Activated CD8-positive, alpha-beta T cell treated with anti-CD3 and anti-CD28 coated beads, Interleukin-2, amount 10 ng/mL, durations not matched to agents 7 days and 5 days (primary cell): ENCODE results near the gene FAM118B. TPM values are rescaled to one million over a fixed set of nuclear protein-coding genes. Genes with fewer than 3 reads are reported as not detected.

Experiments
- ATAC-seq: fragments of 150-1000 bp; cut with Tn5 transposase; one replicate; pipeline ENCODE4 v1.10.0; 2021; ENCODE audit warnings: moderate library complexity
- CTCF ChIA-PET: fragments of 350-600 bp; sonication (Branson Sonifier 250); formaldehyde crosslinking; loops from one replicate; lab custom pipeline; 2021; ENCODE audit warnings: antibody characterized with exemption; lab: Charles Lee
- POLR2A ChIA-PET: fragments of 350-600 bp; sonication (Branson Sonifier 250); formaldehyde crosslinking; loops from one replicate; lab custom pipeline; 2021; ENCODE audit warnings: antibody characterized with exemption; lab: Charles Lee
- DNase-seq: peaks from one replicate; pipeline ENCODE4 v3.0.0-alpha.2; 2020
- H3K27ac Mint-ChIP-seq: one replicate; pipeline ENCODE4 v1.8.0; 2021; ENCODE audit warnings: mild to moderate bottlenecking, mixed read lengths
- H3K27me3 Mint-ChIP-seq: one replicate; pipeline ENCODE4 v1.8.0; 2021; ENCODE audit warnings: low read depth, mixed read lengths
- H3K36me3 Mint-ChIP-seq: one replicate; pipeline ENCODE4 v1.8.0; 2021; ENCODE audit warnings: low read depth, mixed read lengths
- H3K4me1 Mint-ChIP-seq: one replicate; pipeline ENCODE4 v1.8.0; 2021; ENCODE audit warnings: low read depth, mixed read lengths
- H3K4me3 Mint-ChIP-seq: one replicate; pipeline ENCODE4 v1.8.0; 2021; ENCODE audit warnings: mild to moderate bottlenecking, mixed read lengths
- H3K9me3 Mint-ChIP-seq: one replicate; pipeline ENCODE4 v1.8.0; 2022; ENCODE audit warnings: mixed read lengths; ENCODE audit not compliant: insufficient read depth
- total RNA-seq, 2 experiments: library from RNA; stranded (reverse); gene quantifications; one replicate each; pipeline ENCODE4 v1.2.3, GENCODE V29; 2021

Gene FAM118B
- total RNA-seq, 2 experiments from 2014 or later = 11.8 to 12.8 TPM

DNA sequence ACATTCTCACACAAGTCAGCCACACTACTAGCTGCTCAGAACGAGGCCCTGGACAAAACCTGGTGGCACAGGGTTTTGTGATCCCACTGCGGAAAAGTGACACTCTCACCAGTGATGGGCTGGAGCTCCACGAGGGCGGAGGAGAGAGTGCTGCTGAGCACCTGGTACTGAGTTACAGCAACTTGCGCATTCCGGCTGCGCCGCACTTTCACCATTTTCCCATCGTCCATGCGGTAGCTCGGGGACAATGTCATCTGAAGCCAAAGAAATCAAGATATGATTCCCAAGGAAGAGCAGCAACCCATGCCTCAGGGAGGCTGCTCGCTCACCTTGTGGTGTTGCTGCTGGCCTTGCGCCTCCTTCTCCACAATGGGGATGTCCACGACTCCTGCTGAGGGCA is 6.2 kb upstream of the FAM118B start:
- Mint-ChIP-seq H3K4me1 (peaks cover 7% of the 10 kb centered on the region), H3K4me3 (no peak overlapping the region), H3K27ac (no peak overlapping the region), H3K9me3 (no peaks in the 10 kb centered on the region), H3K27me3 (no peaks in the 10 kb centered on the region), H3K36me3 (peaks cover 59% of the 10 kb centered on the region)
- ChIA-PET CTCF (interaction anchor here (1.1 kb wide), 2 partner anchors 12 to 282 kb away, joined by 3 to 4 read pairs; no protein-coding TSS in a partner anchor), POLR2A (no interaction called here)
- DNase-seq (no peak), ATAC-seq (no peak)

DNA sequence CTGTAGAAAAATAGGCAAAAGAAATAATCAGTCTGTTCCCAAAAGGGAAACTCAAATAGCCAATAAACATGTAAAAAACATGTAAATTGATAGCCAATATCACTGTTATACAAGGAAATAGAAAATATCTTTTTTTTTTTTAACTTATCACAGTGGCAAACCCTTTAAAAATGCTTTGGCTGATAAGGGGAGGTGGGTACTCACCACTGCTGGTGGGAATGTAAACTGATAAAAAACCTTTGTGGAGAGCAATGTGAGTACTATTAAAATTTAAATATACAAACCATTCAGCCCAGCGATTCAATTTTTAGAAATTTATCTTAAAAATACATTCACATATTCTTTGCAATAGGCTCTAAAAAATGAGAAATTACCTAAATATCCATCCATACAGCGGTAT is 3.7 kb upstream of the FAM118B start:
- H3K4me3 Mint-ChIP-seq = no peak overlapping the region
- H3K9me3 Mint-ChIP-seq = no peaks in the 10 kb centered on the region
- H3K4me1 Mint-ChIP-seq = peaks cover 25% of the 10 kb centered on the region
- H3K27me3 Mint-ChIP-seq = no peaks in the 10 kb centered on the region
- ATAC-seq (no peak), DNase-seq (no peak)
- CTCF ChIA-PET = no interaction called here
- no peak overlapping the region for H3K27ac Mint-ChIP-seq
- H3K36me3 Mint-ChIP-seq = peaks cover 50% of the 10 kb centered on the region
- POLR2A ChIA-PET = no interaction called here

DNA sequence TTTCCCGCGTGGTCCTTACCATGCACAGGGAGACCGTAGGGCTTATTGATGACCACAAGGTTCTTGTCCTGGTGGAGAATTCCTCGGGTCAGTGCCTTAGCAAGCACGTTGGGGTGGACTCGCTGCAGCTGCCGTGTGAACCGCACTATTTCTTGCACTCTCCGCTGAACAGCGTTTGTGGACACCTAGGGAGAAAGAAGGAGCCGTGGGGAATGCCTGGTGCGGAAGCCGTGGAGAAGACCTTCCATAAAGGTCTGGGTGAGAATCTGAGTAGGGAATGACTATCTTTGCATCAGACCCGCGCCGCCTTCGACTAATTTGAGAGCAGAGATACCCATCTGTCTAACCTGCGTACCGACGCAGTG is 729 bp upstream of the FAM118B start:
- DNase-seq (no peak), ATAC-seq (no peak)
- ChIA-PET CTCF (no interaction called here), POLR2A (interaction anchor here (0.6 to 2.2 kb wide), 5 partner anchors 10 to 323 kb away, joined by 3 to 8 read pairs (median 3); partner anchors contain the start of gene HYLS1)
- no peaks in the 10 kb centered on the region for H3K27me3 Mint-ChIP-seq
- peaks cover 30% of the 10 kb centered on the region for H3K4me1 Mint-ChIP-seq
- peak overlapping the region; percentile 98 for H3K4me3 Mint-ChIP-seq
- H3K27ac Mint-ChIP-seq = peak overlapping the region; percentile 93
- peaks cover 30% of the 10 kb centered on the region for H3K36me3 Mint-ChIP-seq
- H3K9me3 Mint-ChIP-seq = no peaks in the 10 kb centered on the region

DNA sequence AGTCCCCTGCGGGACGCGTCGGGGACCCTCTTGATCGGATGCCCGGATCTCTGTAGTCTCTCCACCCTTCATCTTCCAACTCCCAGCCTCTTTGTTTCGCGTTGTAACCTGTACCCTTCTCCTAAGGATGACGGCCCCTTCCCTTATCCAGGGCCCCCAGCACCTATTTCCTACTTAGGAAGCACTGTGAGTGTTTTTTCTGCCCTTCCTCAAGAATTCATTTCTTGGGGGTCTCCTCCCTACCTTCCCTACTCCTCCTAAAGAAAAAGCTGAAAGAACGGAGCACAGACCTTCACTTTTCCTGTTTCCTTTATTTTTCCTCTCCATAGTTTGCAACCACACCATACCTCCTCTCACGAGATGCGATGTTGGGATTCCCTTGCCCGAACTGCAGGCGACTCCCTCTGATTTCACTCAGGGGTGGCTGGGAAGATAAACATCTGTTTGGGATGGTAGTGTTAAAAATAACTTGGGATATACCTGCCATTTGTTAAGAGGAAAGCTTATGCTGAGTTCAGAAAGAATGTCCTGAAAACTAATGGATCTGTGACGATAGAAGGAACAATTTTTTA is 593 bp downstream of the FAM118B start:
- peak overlapping the region; percentile 98 for H3K4me3 Mint-ChIP-seq
- H3K4me1 Mint-ChIP-seq = peaks cover 30% of the 10 kb centered on the region
- ATAC-seq (no peak), DNase-seq (no peak)
- CTCF ChIA-PET = interaction anchor here (1.0 to 1.4 kb wide), 2 partner anchors 18 to 324 kb away, joined by 3 to 4 read pairs; no protein-coding TSS in a partner anchor
- H3K27me3 Mint-ChIP-seq = no peaks in the 10 kb centered on the region
- peak overlapping the region; percentile 93 for H3K27ac Mint-ChIP-seq
- H3K9me3 Mint-ChIP-seq = no peaks in the 10 kb centered on the region
- POLR2A ChIA-PET = interaction anchor here (0.6 to 2.2 kb wide), 6 partner anchors 21 to 325 kb away, joined by 3 to 10 read pairs (median 4); partner anchors contain the start of genes FOXRED1, HYLS1 and SRPRA
- H3K36me3 Mint-ChIP-seq = peaks cover 24% of the 10 kb centered on the region

DNA sequence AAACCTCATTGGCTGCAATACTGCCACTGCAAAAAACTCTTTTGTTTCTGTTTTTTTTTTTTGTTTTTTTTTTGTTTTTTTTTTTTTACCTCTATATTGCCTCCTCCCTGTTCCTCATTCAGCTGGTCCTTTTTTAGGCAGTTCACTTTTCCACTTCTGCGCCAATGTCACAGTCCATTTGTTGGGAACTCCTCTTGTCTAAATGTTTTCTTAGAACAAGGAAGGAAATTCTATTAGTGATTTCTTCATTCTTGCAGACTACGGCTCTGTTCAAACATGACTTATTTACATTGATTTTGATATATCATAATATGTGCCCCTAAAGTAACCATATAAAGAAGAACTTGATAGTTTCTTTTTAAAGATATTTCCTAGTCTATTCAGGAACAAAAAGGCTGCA is 2.9 kb downstream of the FAM118B start:
- ChIA-PET POLR2A (no interaction called here), CTCF (no interaction called here)
- H3K4me1 Mint-ChIP-seq = peaks cover 30% of the 10 kb centered on the region
- H3K4me3 Mint-ChIP-seq = no peak overlapping the region
- H3K9me3 Mint-ChIP-seq = no peaks in the 10 kb centered on the region
- no peak overlapping the region for H3K27ac Mint-ChIP-seq
- DNase-seq (no peak), ATAC-seq (no peak)
- peaks cover 13% of the 10 kb centered on the region for H3K36me3 Mint-ChIP-seq
- H3K27me3 Mint-ChIP-seq = no peaks in the 10 kb centered on the region

DNA sequence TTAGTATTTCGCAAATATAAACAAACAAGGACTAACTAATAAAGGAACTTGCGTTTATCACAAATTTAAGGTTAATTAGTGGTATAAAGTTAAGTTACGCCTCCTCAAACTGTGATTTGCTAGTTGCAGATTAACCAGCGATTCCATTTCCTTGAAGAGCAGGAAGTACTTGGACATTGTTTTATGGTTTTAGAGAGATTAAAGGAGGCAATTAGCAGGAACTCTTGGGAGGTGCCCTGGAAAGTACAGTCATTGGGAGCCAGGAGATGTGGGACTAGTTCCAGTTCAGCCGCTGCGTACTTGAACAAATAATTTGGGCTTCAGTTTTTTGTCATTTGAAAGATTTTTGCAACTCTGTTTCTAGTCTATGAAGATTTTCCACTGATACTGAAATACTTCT is 3.3 kb downstream of the FAM118B start:
- no peaks in the 10 kb centered on the region for H3K9me3 Mint-ChIP-seq
- no peak overlapping the region for H3K27ac Mint-ChIP-seq
- ChIA-PET CTCF (no interaction called here), POLR2A (interaction anchor here (0.6 kb wide), 1 partner anchor 1603 kb away, joined by 3 read pairs; no protein-coding TSS in a partner anchor)
- DNase-seq = no peak
- no peak overlapping the region for H3K4me3 Mint-ChIP-seq
- peaks cover 28% of the 10 kb centered on the region for H3K4me1 Mint-ChIP-seq
- no peak for ATAC-seq
- H3K27me3 Mint-ChIP-seq = no peaks in the 10 kb centered on the region
- peaks cover 9% of the 10 kb centered on the region for H3K36me3 Mint-ChIP-seq

DNA sequence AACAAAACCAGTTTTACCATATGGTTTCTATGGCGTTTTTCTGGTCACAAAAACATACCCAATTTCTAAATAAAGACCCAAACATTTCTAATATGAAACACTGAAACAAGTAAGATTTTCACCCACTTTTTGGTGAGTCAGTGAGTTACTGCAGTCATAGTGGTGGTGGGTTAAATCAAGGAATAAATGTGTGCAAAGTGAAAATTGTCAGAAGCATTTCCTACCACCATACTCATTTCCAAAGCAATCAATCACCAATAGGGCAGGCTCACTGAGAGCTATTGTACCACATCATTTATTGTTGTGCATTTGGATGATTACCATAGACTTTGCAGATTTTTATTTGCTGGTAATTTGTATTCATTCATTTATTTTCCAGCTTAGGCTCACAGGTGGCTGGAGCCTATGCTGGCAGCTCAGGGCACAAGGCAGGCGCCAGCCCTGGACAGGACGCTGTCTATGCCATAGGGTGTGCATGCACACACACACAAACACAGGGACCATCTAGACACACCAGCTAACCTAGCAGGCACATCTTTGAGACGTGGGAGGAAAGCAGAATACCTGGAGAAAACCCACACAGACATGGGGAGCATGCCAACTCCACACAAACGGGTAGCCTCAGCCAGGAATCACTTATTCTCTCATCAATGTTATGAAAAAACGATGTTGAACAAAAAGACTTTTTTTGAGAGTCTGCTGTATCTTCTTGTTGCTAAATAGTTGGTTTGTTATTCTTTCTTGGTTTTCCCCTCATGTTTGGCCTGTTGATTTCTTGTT is 5.1 kb downstream of the FAM118B start:
- Mint-ChIP-seq H3K36me3 (no peaks in the 10 kb centered on the region), H3K4me1 (peaks cover 12% of the 10 kb centered on the region), H3K27me3 (no peaks in the 10 kb centered on the region), H3K9me3 (no peaks in the 10 kb centered on the region), H3K4me3 (no peak overlapping the region), H3K27ac (no peak overlapping the region)
- DNase-seq = no peak
- ATAC-seq = no peak
- ChIA-PET CTCF (interaction anchor here (1.2 kb wide), 1 partner anchor 22 kb away, joined by 4 read pairs; no protein-coding TSS in a partner anchor), POLR2A (no interaction called here)

DNA sequence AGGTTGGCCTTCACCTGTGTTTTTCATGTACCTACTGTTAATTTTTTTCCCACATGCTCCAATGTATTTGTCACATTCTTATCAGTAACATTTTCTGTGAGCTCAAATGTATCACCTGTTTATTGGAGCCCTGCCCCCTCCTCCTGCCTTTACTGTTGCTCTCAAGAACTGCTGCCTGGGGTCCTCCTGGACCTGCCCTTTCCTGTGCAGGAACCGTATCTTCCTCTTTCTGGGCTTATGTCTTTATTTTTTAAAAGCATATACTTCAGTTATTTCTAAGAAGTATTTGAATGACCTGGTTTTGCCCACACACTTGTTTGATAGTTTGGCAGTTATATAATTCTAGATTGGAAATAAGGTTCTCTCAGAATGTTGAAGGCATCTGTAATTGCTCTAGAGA is 5.9 kb downstream of the FAM118B start:
- no peak for DNase-seq
- Mint-ChIP-seq H3K27me3 (no peaks in the 10 kb centered on the region), H3K4me3 (no peak overlapping the region), H3K4me1 (peaks cover 9% of the 10 kb centered on the region), H3K27ac (no peak overlapping the region), H3K36me3 (no peaks in the 10 kb centered on the region), H3K9me3 (no peaks in the 10 kb centered on the region)
- ChIA-PET CTCF (interaction anchor here (1.2 kb wide), 1 partner anchor 23 kb away, joined by 4 read pairs; no protein-coding TSS in a partner anchor), POLR2A (no interaction called here)
- no peak for ATAC-seq

DNA sequence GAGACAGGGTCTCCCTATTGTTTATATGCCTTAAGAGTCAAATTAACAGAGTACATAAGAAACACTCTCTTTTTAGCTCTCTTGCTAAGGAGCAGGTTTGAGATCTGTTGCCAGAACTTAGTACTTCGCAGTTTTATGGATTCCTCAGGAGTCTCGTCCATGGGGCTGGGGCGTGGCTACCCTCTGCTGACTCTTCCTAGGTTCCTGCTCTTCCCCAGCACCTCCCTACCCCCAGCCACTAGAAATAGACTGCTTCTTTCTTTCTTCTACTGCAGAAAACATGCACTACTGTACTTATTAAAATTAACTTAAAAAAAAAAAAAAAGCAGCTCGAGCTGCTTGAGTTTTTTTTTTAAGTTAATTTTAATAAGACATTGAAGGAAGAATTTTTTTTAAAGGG is 8.0 kb downstream of the FAM118B start:
- no peaks in the 10 kb centered on the region for H3K9me3 Mint-ChIP-seq
- H3K27me3 Mint-ChIP-seq = no peaks in the 10 kb centered on the region
- ChIA-PET CTCF (interaction anchor here (1.1 kb wide), 1 partner anchor 26 kb away, joined by 4 read pairs; no protein-coding TSS in a partner anchor), POLR2A (interaction anchor here (0.5 kb wide), 1 partner anchor 259 kb away, joined by 3 read pairs; no protein-coding TSS in a partner anchor)
- peaks cover under 1% of the 10 kb centered on the region for H3K4me1 Mint-ChIP-seq
- no peak overlapping the region for H3K27ac Mint-ChIP-seq
- no peak overlapping the region for H3K4me3 Mint-ChIP-seq
- ATAC-seq (no peak), DNase-seq (no peak)
- H3K36me3 Mint-ChIP-seq = no peaks in the 10 kb centered on the region

DNA sequence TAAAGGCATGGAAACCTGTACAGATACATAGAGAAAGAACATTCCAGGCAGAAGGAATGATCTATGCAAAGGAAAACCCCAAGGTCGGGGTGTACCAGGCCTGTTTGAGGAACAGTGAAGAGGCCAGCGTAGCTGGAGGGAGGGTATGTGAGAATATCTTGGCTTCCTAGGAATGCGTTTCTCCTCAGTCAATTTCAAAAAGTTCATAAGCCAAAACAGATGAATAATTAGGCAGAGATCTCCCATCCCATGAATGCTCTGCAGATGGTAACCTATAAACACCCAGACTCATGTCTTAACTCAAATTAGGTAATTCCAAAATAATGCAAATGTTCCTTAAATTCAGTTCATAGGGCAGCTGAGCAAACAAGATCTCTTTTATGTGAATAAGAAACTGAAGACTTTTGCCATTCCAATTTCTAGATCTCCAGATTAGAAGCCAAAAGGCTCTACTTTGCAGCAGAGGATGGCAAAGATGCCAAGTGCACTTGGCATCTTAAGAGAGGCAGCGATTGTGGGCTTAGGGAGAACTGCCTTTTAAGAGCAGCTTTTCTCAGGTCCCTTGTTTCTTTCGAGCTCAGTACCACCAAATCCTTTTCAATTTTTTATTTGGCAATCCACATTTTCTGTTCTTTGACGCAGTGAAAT is 13.2 kb downstream of the FAM118B start:
- ATAC-seq (no peak), DNase-seq (no peak)
- Mint-ChIP-seq H3K4me3 (no peak overlapping the region), H3K27ac (no peak overlapping the region), H3K36me3 (no peaks in the 10 kb centered on the region), H3K9me3 (no peaks in the 10 kb centered on the region), H3K27me3 (no peaks in the 10 kb centered on the region), H3K4me1 (no peaks in the 10 kb centered on the region)
- ChIA-PET POLR2A (no interaction called here), CTCF (no interaction called here)

DNA sequence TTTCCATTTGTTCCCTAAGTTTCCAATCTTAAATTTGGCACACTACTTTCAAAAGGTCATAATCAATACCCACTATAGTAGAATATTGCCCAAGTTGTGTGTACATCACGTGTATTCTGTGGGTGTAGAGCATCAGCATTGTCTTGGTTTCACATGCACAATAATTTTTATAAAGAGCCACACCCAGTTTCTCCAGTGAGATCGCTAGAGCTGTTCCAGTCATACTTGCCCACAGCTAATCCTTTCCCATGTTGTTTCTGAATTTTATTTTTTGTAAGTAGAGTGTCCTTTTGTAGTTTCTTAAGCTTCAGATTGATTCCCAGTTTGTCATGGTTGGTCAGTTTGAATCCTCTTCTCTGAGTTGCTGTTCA is 13.7 kb downstream of the FAM118B start:
- Mint-ChIP-seq H3K9me3 (no peaks in the 10 kb centered on the region), H3K36me3 (no peaks in the 10 kb centered on the region), H3K27ac (no peak overlapping the region), H3K27me3 (no peaks in the 10 kb centered on the region), H3K4me1 (no peaks in the 10 kb centered on the region), H3K4me3 (no peak overlapping the region)
- DNase-seq (no peak), ATAC-seq (no peak)
- ChIA-PET POLR2A (no interaction called here), CTCF (no interaction called here)
